ENCODE data around the gene SPATA32.

Gene SPATA32

GRCh38 chr17:45237686-45238085 is 24.2 kb downstream of the SPATA32 start:
- no peak overlapping the region for H3K4me3 ChIP-seq
- no peak overlapping the region for H3K27ac ChIP-seq
- no peak for TF ChIP-seq CTCF (IDR thresholded peaks at IDR 0.05)
- no peak for DNase-seq (ENCODE audit: low spot score)

- H3K4me3 ChIP-seq, result no peak overlapping the region
- DNase-seq (ENCODE audit: low spot score), result no peak
- no peak overlapping the region for H3K27ac ChIP-seq
Measured at GRCh38 chr17:45236282-45236606, 25.6 kb downstream of the SPATA32 start.

GRCh38 chr17:45235416-45236281 is 26.2 kb downstream of the SPATA32 start:
- no peak overlapping the region for H3K4me3 ChIP-seq
- peak; percentile 59 for TF ChIP-seq CTCF (IDR thresholded peaks at IDR 0.05)
- no peak overlapping the region for H3K27ac ChIP-seq
- no peak for DNase-seq (ENCODE audit: low spot score)

More at GRCh38 chr17:45236282-45236606, 25.6 kb downstream of the SPATA32 start:
- TF ChIP-seq CTCF (IDR thresholded peaks at IDR 0.05), result no peak

- TF ChIP-seq CTCF (IDR thresholded peaks at IDR 0.05), result no peak
- H3K27ac ChIP-seq, result no peak overlapping the region
- H3K4me3 ChIP-seq, result no peak overlapping the region
- DNase-seq (ENCODE audit: low spot score), result no peak
Measured at GRCh38 chr17:45234641-45235415, 27.1 kb downstream of the SPATA32 start.

- Histone ChIP-seq H3K4me3 (no peak overlapping the region), H3K27ac (no peak overlapping the region)
- no peak for TF ChIP-seq CTCF (IDR thresholded peaks at IDR 0.05)
- no peak for DNase-seq (ENCODE audit: low spot score)
Measured at GRCh38 chr17:45233423-45233924, 28.4 kb downstream of the SPATA32 start.

GRCh38 chr17:45232514-45233422 is 29.1 kb downstream of the SPATA32 start:
- no peak for DNase-seq (ENCODE audit: low spot score)

More at GRCh38 chr17:45232514-45233422, 29.1 kb downstream of the SPATA32 start:
- Histone ChIP-seq H3K27ac (no peak overlapping the region), H3K4me3 (no peak overlapping the region)
- TF ChIP-seq CTCF (IDR thresholded peaks at IDR 0.05), result no peak
